NB4 (cell line): ENCODE data around the gene SH3PXD2A.

Experiments
- MYC ChIP-seq: IDR thresholded peaks from 2 replicates; pipeline ENCODE4 v1.6.1; 2011; ENCODE audit warnings: low read depth, low read length
- POLR2A ChIP-seq: IDR thresholded peaks from 2 replicates; pipeline ENCODE4 v1.6.1; 2011; ENCODE audit warnings: mild to moderate bottlenecking; ENCODE audit not compliant: insufficient read length; ENCODE audit errors: extremely low read depth
- TF ChIP-seq, protein P1 (sequence below): IDR thresholded peaks from one replicate; pipeline ENCODE4 v1.5.1; 2012; ENCODE audit warnings: low read depth, low read length
- TF ChIP-seq, protein P2 (sequence below): IDR thresholded peaks from 2 replicates; pipeline ENCODE4 v1.6.1; 2011; ENCODE audit warnings: low read depth, low read length

- TF ChIP-seq, protein P1, sequence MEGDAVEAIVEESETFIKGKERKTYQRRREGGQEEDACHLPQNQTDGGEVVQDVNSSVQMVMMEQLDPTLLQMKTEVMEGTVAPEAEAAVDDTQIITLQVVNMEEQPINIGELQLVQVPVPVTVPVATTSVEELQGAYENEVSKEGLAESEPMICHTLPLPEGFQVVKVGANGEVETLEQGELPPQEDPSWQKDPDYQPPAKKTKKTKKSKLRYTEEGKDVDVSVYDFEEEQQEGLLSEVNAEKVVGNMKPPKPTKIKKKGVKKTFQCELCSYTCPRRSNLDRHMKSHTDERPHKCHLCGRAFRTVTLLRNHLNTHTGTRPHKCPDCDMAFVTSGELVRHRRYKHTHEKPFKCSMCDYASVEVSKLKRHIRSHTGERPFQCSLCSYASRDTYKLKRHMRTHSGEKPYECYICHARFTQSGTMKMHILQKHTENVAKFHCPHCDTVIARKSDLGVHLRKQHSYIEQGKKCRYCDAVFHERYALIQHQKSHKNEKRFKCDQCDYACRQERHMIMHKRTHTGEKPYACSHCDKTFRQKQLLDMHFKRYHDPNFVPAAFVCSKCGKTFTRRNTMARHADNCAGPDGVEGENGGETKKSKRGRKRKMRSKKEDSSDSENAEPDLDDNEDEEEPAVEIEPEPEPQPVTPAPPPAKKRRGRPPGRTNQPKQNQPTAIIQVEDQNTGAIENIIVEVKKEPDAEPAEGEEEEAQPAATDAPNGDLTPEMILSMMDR, result no peak
- TF ChIP-seq MYC (no peak), POLR2A (no peak)
- TF ChIP-seq, protein P2, sequence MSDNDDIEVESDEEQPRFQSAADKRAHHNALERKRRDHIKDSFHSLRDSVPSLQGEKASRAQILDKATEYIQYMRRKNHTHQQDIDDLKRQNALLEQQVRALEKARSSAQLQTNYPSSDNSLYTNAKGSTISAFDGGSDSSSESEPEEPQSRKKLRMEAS, result no peak
Measured at GRCh38 chr10:103812432-103812831, 42.9 kb downstream of the SH3PXD2A start.
